Cardiac muscle cell (in vitro differentiated cells and primary cell): Measurements from ENCODE around the gene ATP13A5. TPM values are rescaled to one million over a fixed set of nuclear protein-coding genes. Genes with fewer than 3 reads are reported as not detected.

Source experiments
- DNase-seq, 2 donors: peaks; one replicate each; pipeline versions ENCODE4 v3.0.0 to v3.0.0-alpha.2; 2010 to 2017; ENCODE audit warnings: low read depth in 1 of 2, low spot score in 1 of 2
- H3K27ac ChIP-seq: fragments of 200-600 bp; sonication (generic); 2 replicates; pipeline ENCODE4 v1.5.1; 2016
- H3K27me3 ChIP-seq: fragments of 200-600 bp; sonication (generic); 2 replicates; pipeline ENCODE4 v1.6.0; 2016; ENCODE audit warnings: control low read depth
- H3K36me3 ChIP-seq: fragments of 200-600 bp; sonication (generic); 2 replicates; pipeline ENCODE4 v1.5.1; 2016; ENCODE audit warnings: control low read depth
- H3K4me1 ChIP-seq: fragments of 200-600 bp; sonication (generic); 2 replicates; pipeline ENCODE4 v1.8.1; 2017; ENCODE audit warnings: low read depth, mild to moderate bottlenecking, mixed run types
- H3K4me3 ChIP-seq: fragments of 200-600 bp; sonication (generic); 2 replicates; pipeline ENCODE4 v1.5.1; 2016; ENCODE audit warnings: mild to moderate bottlenecking
- H3K9me3 ChIP-seq: fragments of 200-600 bp; sonication (generic); 2 replicates; pipeline ENCODE4 v1.5.1; 2017; ENCODE audit warnings: low read depth, mild to moderate bottlenecking, control low read depth
- polyA plus RNA-seq: library from polyadenylated mRNA; unstranded; fragments of >200 nt; fragmentation: Nextera tagmentation; extraction: Ambion mirVana; gene quantifications from 2 replicates; pipeline ENCODE4 v1.2.1, GENCODE V29; 2016
- total RNA-seq: library from RNA; depleted of rRNA; stranded (reverse); fragments of >200 nt; gene quantifications from 2 replicates; pipeline ENCODE4 v1.2.3, GENCODE V29; 2016
- TF ChIP-seq, protein P1 (sequence below): IDR thresholded peaks from 2 replicates; pipeline ENCODE4 v1.5.1; 2012; ENCODE audit warnings: low read depth, mild to moderate bottlenecking, low read length

Gene ATP13A5
- not detected in 2 replicates for total RNA-seq
- polyA plus RNA-seq: 0.11 and 0.16 TPM in 2 replicates

DNA sequence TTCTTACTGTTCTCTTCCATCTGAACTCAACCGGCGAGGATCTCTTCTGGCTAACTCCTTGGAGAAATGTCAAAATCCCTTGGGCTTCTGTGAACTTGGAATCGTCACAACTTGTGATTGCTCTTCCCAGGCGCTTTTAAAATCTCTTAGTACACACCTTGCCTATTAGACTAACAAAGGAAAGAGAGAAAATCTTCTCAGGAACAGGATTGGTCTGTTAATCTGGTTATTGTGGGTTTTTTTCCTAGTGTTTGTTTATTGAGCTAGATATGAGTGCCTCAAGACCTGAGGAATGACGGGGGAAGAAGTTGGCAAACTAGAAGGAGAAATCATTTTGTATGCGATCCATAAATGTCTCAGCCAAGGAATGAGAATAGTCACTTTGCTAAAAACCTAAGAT is at the start of gene ATP13A5:
Gene ATP13A5, minus strand, starts transcription at position 48 of the 400 bp plus-strand sequence. Its CDS starts 28 bp downstream, at position 20.
- TF ChIP-seq, protein P1, sequence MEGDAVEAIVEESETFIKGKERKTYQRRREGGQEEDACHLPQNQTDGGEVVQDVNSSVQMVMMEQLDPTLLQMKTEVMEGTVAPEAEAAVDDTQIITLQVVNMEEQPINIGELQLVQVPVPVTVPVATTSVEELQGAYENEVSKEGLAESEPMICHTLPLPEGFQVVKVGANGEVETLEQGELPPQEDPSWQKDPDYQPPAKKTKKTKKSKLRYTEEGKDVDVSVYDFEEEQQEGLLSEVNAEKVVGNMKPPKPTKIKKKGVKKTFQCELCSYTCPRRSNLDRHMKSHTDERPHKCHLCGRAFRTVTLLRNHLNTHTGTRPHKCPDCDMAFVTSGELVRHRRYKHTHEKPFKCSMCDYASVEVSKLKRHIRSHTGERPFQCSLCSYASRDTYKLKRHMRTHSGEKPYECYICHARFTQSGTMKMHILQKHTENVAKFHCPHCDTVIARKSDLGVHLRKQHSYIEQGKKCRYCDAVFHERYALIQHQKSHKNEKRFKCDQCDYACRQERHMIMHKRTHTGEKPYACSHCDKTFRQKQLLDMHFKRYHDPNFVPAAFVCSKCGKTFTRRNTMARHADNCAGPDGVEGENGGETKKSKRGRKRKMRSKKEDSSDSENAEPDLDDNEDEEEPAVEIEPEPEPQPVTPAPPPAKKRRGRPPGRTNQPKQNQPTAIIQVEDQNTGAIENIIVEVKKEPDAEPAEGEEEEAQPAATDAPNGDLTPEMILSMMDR: no peak
- no peak within 1 kb of the TSS for H3K4me3 ChIP-seq

GRCh38 chr3:193418576-193419373 is 40.2 kb upstream of the ATP13A5 start:
- TF ChIP-seq, protein P1: no peak
- Histone ChIP-seq H3K27me3 (no peaks in the 10 kb centered on the region), H3K36me3 (no peaks in the 10 kb centered on the region), H3K9me3 (no peaks in the 10 kb centered on the region), H3K4me1 (no peaks in the 10 kb centered on the region), H3K27ac (no peak overlapping the region), H3K4me3 (no peak overlapping the region)
- no peak for DNase-seq

More for the DNA sequence above, at the start of gene ATP13A5:
- Histone ChIP-seq H3K36me3 (no peaks in the 10 kb centered on the region), H3K27ac (no peak within 1 kb of the TSS), H3K27me3 (no peaks in the 10 kb centered on the region), H3K4me1 (no peaks in the 10 kb centered on the region), H3K9me3 (no peaks in the 10 kb centered on the region)
- no peak for DNase-seq

- Histone ChIP-seq H3K27me3 (no peaks in the 10 kb centered on the region), H3K4me3 (no peak overlapping the region), H3K36me3 (no peaks in the 10 kb centered on the region), H3K4me1 (no peaks in the 10 kb centered on the region), H3K27ac (no peak overlapping the region), H3K9me3 (no peaks in the 10 kb centered on the region)
- TF ChIP-seq, protein P1: no peak
- DNase-seq: no peak
Measured at GRCh38 chr3:193416629-193417028, 38.1 kb upstream of the ATP13A5 start.

- DNase-seq: no peak
- Histone ChIP-seq H3K27ac (no peak overlapping the region), H3K36me3 (no peaks in the 10 kb centered on the region), H3K4me3 (no peak overlapping the region), H3K27me3 (peaks cover 4% of the 10 kb centered on the region), H3K9me3 (no peaks in the 10 kb centered on the region), H3K4me1 (no peaks in the 10 kb centered on the region)
- TF ChIP-seq, protein P1: no peak
Measured at GRCh38 chr3:193407688-193408087, 29.1 kb upstream of the ATP13A5 start.

- Histone ChIP-seq H3K27ac (no peak overlapping the region), H3K36me3 (no peaks in the 10 kb centered on the region), H3K4me3 (no peak overlapping the region), H3K27me3 (peaks cover 4% of the 10 kb centered on the region), H3K9me3 (no peaks in the 10 kb centered on the region), H3K4me1 (no peaks in the 10 kb centered on the region)
- TF ChIP-seq, protein P1: no peak
- DNase-seq: no peak
Measured at GRCh38 chr3:193407112-193407511, 28.6 kb upstream of the ATP13A5 start.
